A549 treated with AZD9567 at 1 μM for 4 hours (cell line): ENCODE results near the gene DAPK1. TPM values are rescaled to one million over a fixed set of nuclear protein-coding genes. Genes with fewer than 3 reads are reported as not detected.

Source experiments
- total RNA-seq: library from RNA; stranded (reverse); fragments of 200-300 nt; extraction: Qiagen RNA extraction; gene quantifications from 5 replicates; pipeline ENCODE4 v1.2.3, GENCODE V29; 2022; ENCODE audit not compliant: insufficient read depth

The DAPK1 gene
- 13.8 to 20.3 TPM (median 20.1 TPM) in 5 replicates for total RNA-seq

GRCh38 chr9:87497604-87498045 is at the start of gene DAPK1:
Gene DAPK1 (plus strand): TSS chr9:87497867. CDS start chr9:87499078, 1,211 bp downstream.

GRCh38 chr9:87725900-87726709 is 228.4 kb downstream of the DAPK1 start, which contains the start of gene CTSL:
Gene CTSL (plus strand): TSS chr9:87726119. CDS start chr9:87727604, 1,485 bp downstream.

Other genes starting within 250 kb of the DAPK1 start
- 645 to 680 TPM (median 673 TPM) in 5 replicates for gene CTSL, start 228.3 kb downstream of the DAPK1 start, total RNA-seq